NT2/D1 (cell line): Measurements from ENCODE around the gene SMPD3.

Experiments used
- DNase-seq: peaks from one replicate; pipeline ENCODE4 v3.0.0-alpha.2; 2011; ENCODE audit warnings: low read depth, low spot score
- H3K27me3 ChIP-seq: 2 replicates; pipeline ENCODE4 v1.6.0; 2011; ENCODE audit warnings: mild to moderate bottlenecking; ENCODE audit not compliant: insufficient read length, insufficient read depth
- H3K36me3 ChIP-seq: 2 replicates; pipeline ENCODE4 v1.6.1; 2011; ENCODE audit warnings: mild to moderate bottlenecking, low read length, mixed read lengths; ENCODE audit not compliant: insufficient read depth, insufficient read length
- H3K4me1 ChIP-seq: 2 replicates; pipeline ENCODE4 v1.5.1; 2011; ENCODE audit not compliant: insufficient read depth, insufficient read length
- H3K4me3 ChIP-seq: 2 replicates; pipeline ENCODE4 v1.5.1; 2011; ENCODE audit warnings: low read depth; ENCODE audit not compliant: insufficient read length
- H3K9ac ChIP-seq: 2 replicates; pipeline ENCODE4 v1.6.0; 2011; ENCODE audit warnings: low read depth; ENCODE audit not compliant: insufficient read length
- H3K9me3 ChIP-seq: 2 replicates; pipeline ENCODE4 v1.5.1; 2011; ENCODE audit warnings: mild to moderate bottlenecking, low read length; ENCODE audit not compliant: insufficient read depth
- SUZ12 ChIP-seq: IDR thresholded peaks from 2 replicates; pipeline ENCODE4 v1.6.1; 2011; ENCODE audit not compliant: insufficient read length, insufficient read depth; ENCODE audit errors: extremely low read depth
- YY1 ChIP-seq: IDR thresholded peaks from 2 replicates; pipeline ENCODE4 v1.6.1; 2011; ENCODE audit not compliant: insufficient read length, insufficient read depth
- ZNF274 ChIP-seq: IDR thresholded peaks from 2 replicates; pipeline ENCODE4 v1.6.1; 2011; ENCODE audit warnings: mild to moderate bottlenecking, low read depth, low read length

Gene SMPD3

GRCh38 chr16:68490829-68491575, 42.7 kb upstream of the SMPD3 start:
- Histone ChIP-seq H3K9me3 (no peaks in the 10 kb centered on the region; the same call in 1 of the 2 replicates), H3K4me1 (peaks cover 26% of the 10 kb centered on the region), H3K4me3 (no peak overlapping the region), H3K9ac (no peak overlapping the region), H3K27me3 (no peaks in the 10 kb centered on the region), H3K36me3 (no peaks in the 10 kb centered on the region)
- TF ChIP-seq ZNF274 (no peak), YY1 (no peak), SUZ12 (no peak)
- DNase-seq: no peak

GRCh38 chr16:68490358-68490757, 42.0 kb upstream of the SMPD3 start:
- Histone ChIP-seq H3K4me1 (peaks cover 26% of the 10 kb centered on the region), H3K36me3 (no peaks in the 10 kb centered on the region), H3K4me3 (no peak overlapping the region), H3K9ac (no peak overlapping the region), H3K9me3 (no peaks in the 10 kb centered on the region; the same call in 1 of the 2 replicates), H3K27me3 (no peaks in the 10 kb centered on the region)
- no peak for DNase-seq
- TF ChIP-seq YY1: no peak
- no peak for TF ChIP-seq ZNF274
- TF ChIP-seq SUZ12: no peak

GRCh38 chr16:68488554-68488953, 40.2 kb upstream of the SMPD3 start:
- TF ChIP-seq SUZ12: no peak
- H3K9me3 ChIP-seq: no peaks in the 10 kb centered on the region
- H3K9ac ChIP-seq: no peak overlapping the region
- H3K4me3 ChIP-seq: no peak overlapping the region
- peaks cover 26% of the 10 kb centered on the region for H3K4me1 ChIP-seq
- no peak for DNase-seq
- no peaks in the 10 kb centered on the region for H3K27me3 ChIP-seq
- no peaks in the 10 kb centered on the region for H3K36me3 ChIP-seq

GRCh38 chr16:68487669-68488068, 39.4 kb upstream of the SMPD3 start:
- TF ChIP-seq ZNF274 (no peak), SUZ12 (no peak), YY1 (no peak)
- H3K27me3 ChIP-seq: no peaks in the 10 kb centered on the region
- H3K9ac ChIP-seq: no peak overlapping the region
- no peaks in the 10 kb centered on the region for H3K9me3 ChIP-seq
- peaks cover 26% of the 10 kb centered on the region for H3K4me1 ChIP-seq
- no peak for DNase-seq
- no peaks in the 10 kb centered on the region for H3K36me3 ChIP-seq
- H3K4me3 ChIP-seq: no peak overlapping the region

GRCh38 chr16:68487203-68487514, 38.9 kb upstream of the SMPD3 start:
- H3K9me3 ChIP-seq: no peaks in the 10 kb centered on the region
- TF ChIP-seq YY1 (no peak), ZNF274 (no peak), SUZ12 (no peak)
- peaks cover 26% of the 10 kb centered on the region for H3K4me1 ChIP-seq
- no peak overlapping the region for H3K9ac ChIP-seq
- H3K36me3 ChIP-seq: no peaks in the 10 kb centered on the region
- no peak for DNase-seq
- no peak overlapping the region for H3K4me3 ChIP-seq
- H3K27me3 ChIP-seq: no peaks in the 10 kb centered on the region

- Histone ChIP-seq H3K4me1 (peaks cover 23% of the 10 kb centered on the region), H3K36me3 (no peaks in the 10 kb centered on the region), H3K9me3 (no peaks in the 10 kb centered on the region), H3K27me3 (no peaks in the 10 kb centered on the region), H3K9ac (no peak overlapping the region), H3K4me3 (no peak overlapping the region)
- TF ChIP-seq SUZ12: no peak
- TF ChIP-seq YY1: no peak
- no peak for TF ChIP-seq ZNF274
- DNase-seq: no peak
Observed at GRCh38 chr16:68486502-68487202, 38.3 kb upstream of the SMPD3 start.

GRCh38 chr16:68481636-68482035, 33.3 kb upstream of the SMPD3 start:
- no peak overlapping the region for H3K9ac ChIP-seq
- no peaks in the 10 kb centered on the region for H3K27me3 ChIP-seq
- peaks cover 15% of the 10 kb centered on the region for H3K4me1 ChIP-seq
- DNase-seq: no peak
- peaks cover 18% of the 10 kb centered on the region for H3K9me3 ChIP-seq
- no peak for TF ChIP-seq SUZ12
- TF ChIP-seq ZNF274: no peak
- TF ChIP-seq YY1: no peak
- H3K36me3 ChIP-seq: no peaks in the 10 kb centered on the region
- no peak overlapping the region for H3K4me3 ChIP-seq
